Endodermal cell (in vitro differentiated cells): ENCODE results near the gene NUMBL. TPM values are rescaled to one million over a fixed set of nuclear protein-coding genes. Genes with fewer than 3 reads are reported as not detected.
"Not testable (repeated sequence)": the region's sequence is repeated elsewhere in the genome, so short reads cannot be mapped to it uniquely, and the experiment has no call there.

Experiments
- DNase-seq: peaks from one replicate; pipeline ENCODE4 v3.0.0-alpha.2; 2017
- H3K27ac ChIP-seq: 2 replicates; pipeline ENCODE4 v1.5.1; 2013; ENCODE audit warnings: mild to moderate bottlenecking, low read depth, low read length, moderate library complexity
- H3K27me3 ChIP-seq: 2 replicates; pipeline ENCODE4 v1.6.1; 2013; ENCODE audit warnings: mild to moderate bottlenecking, low read length, moderate library complexity; ENCODE audit not compliant: insufficient read depth, control insufficient read depth, poor library complexity, severe bottlenecking
- H3K36me3 ChIP-seq: 2 replicates; pipeline ENCODE4 v1.7.0; 2013; ENCODE audit warnings: mild to moderate bottlenecking, low read length, moderate library complexity; ENCODE audit not compliant: control insufficient read depth, insufficient read depth
- H3K4me1 ChIP-seq: one replicate; pipeline ENCODE4 v1.7.0; 2013; ENCODE audit warnings: low read length; ENCODE audit not compliant: control insufficient read depth, insufficient read depth
- H3K4me3 ChIP-seq: 2 replicates; pipeline ENCODE4 v1.5.1; 2013; ENCODE audit warnings: mild to moderate bottlenecking, low read length, moderate library complexity
- H3K9ac ChIP-seq: 2 replicates; pipeline ENCODE4 v1.6.1; 2013; ENCODE audit warnings: mild to moderate bottlenecking, low read length, moderate library complexity; ENCODE audit not compliant: poor library complexity, severe bottlenecking; ENCODE audit errors: extremely low read depth
- H3K9me3 ChIP-seq: 2 replicates; pipeline ENCODE4 v1.6.1; 2013; ENCODE audit warnings: mild to moderate bottlenecking, low read length, moderate library complexity; ENCODE audit not compliant: control insufficient read depth
- H3K27ac Mint-ChIP-seq: 2 replicates; pipeline ENCODE4 v1.8.0; 2020; ENCODE audit warnings: mixed read lengths
- H3K27me3 Mint-ChIP-seq: 2 replicates; pipeline ENCODE4 v1.8.0; 2021; ENCODE audit warnings: mild to moderate bottlenecking, mixed read lengths; ENCODE audit not compliant: insufficient read depth
- H3K36me3 Mint-ChIP-seq: 2 replicates; pipeline ENCODE4 v1.8.0; 2020; ENCODE audit warnings: low read depth, mixed read lengths
- H3K4me1 Mint-ChIP-seq: 2 replicates; pipeline ENCODE4 v1.8.0; 2020; ENCODE audit warnings: mixed read lengths
- H3K4me3 Mint-ChIP-seq: 2 replicates; pipeline ENCODE4 v1.8.0; 2020; ENCODE audit warnings: mild to moderate bottlenecking, moderate library complexity, mixed read lengths
- H3K9me3 Mint-ChIP-seq: 2 replicates; pipeline ENCODE4 v1.8.0; 2020; ENCODE audit warnings: mild to moderate bottlenecking, mixed read lengths
- WGBS, 2 experiments: methylation state at CpG; one replicate each; pipeline versions ENCODE4 v1.1.5 to v1.1.7; 2013; ENCODE audit warnings: missing lambda C conversion rate in 2 of 2, mixed read lengths in 1 of 2; ENCODE audit not compliant: insufficient coverage in 1 of 2, insufficient read length in 1 of 2; 5-methylcytosine and 5-hydroxymethylcytosine counted together
- total RNA-seq, 2 donors: library from RNA; stranded (reverse); fragmentation: NEBNext Ultra II Directional in 1 of 2; extraction: Animal tissue kit (Norgen Biotek cat#: 25700) in 1 of 2; gene quantifications; 2 replicates in 1 of 2; 3 replicates in 1 of 2; pipeline ENCODE4 v1.2.1, GENCODE V29; 2021
- TF ChIP-seq, protein P1 (sequence below): fragments of 200-600 bp; sonication (generic); conservative IDR thresholded peaks from 2 replicates; pipeline ENCODE4 v1.5.0; 2021; ENCODE audit warnings: antibody characterized with exemption, mild to moderate bottlenecking

Gene NUMBL
- total RNA-seq, 2 donors from 2014 or later: 32.7 to 46.9 TPM

DNA sequence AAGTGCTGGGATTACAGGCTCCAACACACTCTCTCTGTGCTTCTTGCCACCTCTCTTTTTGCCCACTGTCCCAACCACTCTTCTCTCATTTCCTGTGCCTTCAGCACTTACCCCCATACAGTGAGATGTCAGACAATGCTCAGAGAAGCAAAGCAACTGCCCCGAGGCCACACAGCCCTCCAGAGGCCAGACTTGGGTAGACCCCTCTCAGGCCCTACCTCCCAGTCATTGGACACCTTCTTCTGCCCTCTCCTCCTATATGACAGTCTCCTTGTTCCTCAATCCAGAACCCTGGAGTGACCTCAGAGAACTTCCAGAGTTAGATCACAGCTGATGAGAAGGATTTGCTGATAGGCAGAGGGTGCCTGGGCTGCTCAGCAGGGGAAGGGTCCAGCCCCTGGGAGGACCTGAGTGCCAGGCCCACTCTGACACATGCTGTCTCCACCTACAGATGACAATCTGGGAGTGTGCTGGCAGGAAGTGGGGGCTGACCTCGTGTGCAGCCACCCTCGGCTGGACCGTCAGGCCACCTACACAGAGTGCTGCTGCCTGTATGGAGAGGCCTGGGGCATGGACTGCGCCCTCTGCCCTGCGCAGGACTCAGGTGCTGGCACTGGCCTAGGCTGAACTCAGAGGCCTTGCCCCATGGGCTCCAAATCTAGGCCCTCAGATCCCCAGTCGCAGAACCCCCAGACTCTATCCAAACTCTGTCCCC is 64.9 kb downstream of the NUMBL start:
- Mint-ChIP-seq H3K4me1 (peaks cover 15% of the 10 kb centered on the region), H3K27ac (no peak overlapping the region), H3K4me3 (no peak overlapping the region), H3K27me3 (no peaks in the 10 kb centered on the region), H3K36me3 (peaks cover 68% of the 10 kb centered on the region), H3K9me3 (no peaks in the 10 kb centered on the region)
- no peaks in the 10 kb centered on the region for H3K27me3 ChIP-seq
- peaks cover 30% of the 10 kb centered on the region for H3K36me3 ChIP-seq
- TF ChIP-seq, protein P1, sequence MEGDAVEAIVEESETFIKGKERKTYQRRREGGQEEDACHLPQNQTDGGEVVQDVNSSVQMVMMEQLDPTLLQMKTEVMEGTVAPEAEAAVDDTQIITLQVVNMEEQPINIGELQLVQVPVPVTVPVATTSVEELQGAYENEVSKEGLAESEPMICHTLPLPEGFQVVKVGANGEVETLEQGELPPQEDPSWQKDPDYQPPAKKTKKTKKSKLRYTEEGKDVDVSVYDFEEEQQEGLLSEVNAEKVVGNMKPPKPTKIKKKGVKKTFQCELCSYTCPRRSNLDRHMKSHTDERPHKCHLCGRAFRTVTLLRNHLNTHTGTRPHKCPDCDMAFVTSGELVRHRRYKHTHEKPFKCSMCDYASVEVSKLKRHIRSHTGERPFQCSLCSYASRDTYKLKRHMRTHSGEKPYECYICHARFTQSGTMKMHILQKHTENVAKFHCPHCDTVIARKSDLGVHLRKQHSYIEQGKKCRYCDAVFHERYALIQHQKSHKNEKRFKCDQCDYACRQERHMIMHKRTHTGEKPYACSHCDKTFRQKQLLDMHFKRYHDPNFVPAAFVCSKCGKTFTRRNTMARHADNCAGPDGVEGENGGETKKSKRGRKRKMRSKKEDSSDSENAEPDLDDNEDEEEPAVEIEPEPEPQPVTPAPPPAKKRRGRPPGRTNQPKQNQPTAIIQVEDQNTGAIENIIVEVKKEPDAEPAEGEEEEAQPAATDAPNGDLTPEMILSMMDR: no peak
- no peak overlapping the region for H3K9ac ChIP-seq
- DNase-seq: no peak
- H3K9me3 ChIP-seq: no peaks in the 10 kb centered on the region
- WGBS, 2 experiments: 89 to 93% methylated on average over 3 to 7 of the region's 7 CpGs
- no peak overlapping the region for H3K27ac ChIP-seq
- H3K4me1 ChIP-seq: no peaks in the 10 kb centered on the region
- H3K4me3 ChIP-seq: no peak overlapping the region

DNA sequence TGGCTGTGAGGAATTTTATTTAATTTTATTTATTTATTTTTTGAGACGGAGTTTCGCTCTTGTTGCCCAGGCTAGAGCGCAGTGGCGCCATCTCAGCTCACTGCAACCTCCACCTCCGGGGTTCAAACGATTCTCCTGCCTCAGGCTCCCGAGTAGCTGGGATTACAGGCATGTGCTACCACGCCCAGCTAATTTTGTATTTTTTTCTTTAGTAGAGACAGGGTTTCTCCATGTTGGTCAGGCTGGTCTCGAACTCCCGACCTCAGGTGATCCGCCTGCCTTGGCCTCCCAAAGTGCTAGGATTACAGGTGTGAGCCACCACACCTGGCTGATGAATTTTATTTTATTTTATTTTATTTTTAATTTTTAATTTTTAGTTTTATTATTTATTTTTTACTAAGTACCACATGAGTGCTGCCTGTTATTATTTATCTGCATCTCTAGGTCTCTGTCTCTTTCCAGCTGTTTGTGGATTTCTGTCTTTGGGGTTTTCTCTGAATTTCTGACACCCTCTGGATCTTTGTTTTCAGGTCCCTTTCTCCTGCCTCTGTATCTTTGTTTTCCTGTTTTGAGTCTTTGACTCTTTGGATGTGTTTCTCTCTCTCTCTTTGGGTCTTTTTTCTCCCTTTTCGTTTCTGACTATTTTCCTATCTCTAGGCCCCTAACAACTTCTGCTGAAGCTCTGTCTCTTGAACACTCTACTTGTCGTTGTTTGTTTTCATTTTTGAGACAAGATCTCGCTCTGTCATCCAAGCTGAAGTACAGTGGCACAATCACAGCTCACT is 65.9 kb downstream of the NUMBL start:
- H3K27ac ChIP-seq, H3K9me3 ChIP-seq, H3K27ac Mint-ChIP-seq, H3K4me3 Mint-ChIP-seq, DNase-seq, H3K4me3 ChIP-seq, H3K27me3 Mint-ChIP-seq, H3K9me3 Mint-ChIP-seq, H3K9ac ChIP-seq, H3K27me3 ChIP-seq, H3K4me1 ChIP-seq: not testable (repeated sequence)
- 85 to 89% methylated on average over 10 to 14 of the region's 14 CpGs for WGBS, 2 experiments
- Mint-ChIP-seq H3K4me1 (peaks cover 18% of the 10 kb centered on the region), H3K36me3 (peaks cover 64% of the 10 kb centered on the region)
- peaks cover 31% of the 10 kb centered on the region for H3K36me3 ChIP-seq

DNA sequence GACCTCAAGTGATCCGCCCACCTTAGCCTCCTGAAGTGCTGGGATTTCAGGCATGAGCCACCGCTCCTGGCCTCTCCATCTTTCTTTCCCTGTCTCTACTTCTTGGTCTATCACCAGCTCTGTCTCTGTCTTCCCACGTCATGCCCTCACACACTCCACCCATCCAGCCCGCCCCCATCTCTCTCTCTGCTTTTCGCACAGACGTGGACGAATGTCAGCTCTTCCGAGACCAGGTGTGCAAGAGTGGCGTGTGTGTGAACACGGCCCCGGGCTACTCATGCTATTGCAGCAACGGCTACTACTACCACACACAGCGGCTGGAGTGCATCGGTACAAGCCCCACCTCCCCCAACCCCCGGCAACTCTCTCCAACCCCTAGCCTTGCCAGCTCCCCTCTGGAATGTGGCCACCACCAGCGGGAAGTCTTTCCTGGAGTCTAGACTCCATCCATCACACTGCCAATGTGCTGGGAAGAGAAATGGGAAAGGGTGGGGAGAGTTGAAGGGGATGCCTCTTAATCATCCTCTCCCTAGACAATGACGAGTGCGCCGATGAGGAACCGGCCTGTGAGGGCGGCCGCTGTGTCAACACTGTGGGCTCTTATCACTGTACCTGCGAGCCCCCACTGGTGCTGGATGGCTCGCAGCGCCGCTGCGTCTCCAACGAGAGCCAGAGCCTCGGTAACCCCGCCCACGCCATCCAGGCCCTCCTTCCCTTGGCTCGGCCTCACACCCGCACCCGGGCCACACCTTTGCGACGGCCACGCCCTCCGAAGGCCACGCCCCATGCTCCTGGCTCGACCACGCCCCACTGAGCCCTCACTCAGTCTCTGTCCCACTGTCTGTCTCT is 66.8 kb downstream of the NUMBL start:
- peaks cover 18% of the 10 kb centered on the region for H3K4me1 Mint-ChIP-seq
- WGBS, 2 experiments: 18 to 29% methylated on average over 21 to 40 of the region's 41 CpGs
- peaks cover 69% of the 10 kb centered on the region for H3K36me3 Mint-ChIP-seq
- peak overlapping the region; percentile 32 for H3K4me3 Mint-ChIP-seq
- H3K36me3 ChIP-seq: peaks cover 40% of the 10 kb centered on the region
- no peak overlapping the region for H3K4me3 ChIP-seq
- H3K27me3 Mint-ChIP-seq: no peaks in the 10 kb centered on the region
- no peaks in the 10 kb centered on the region for H3K9me3 Mint-ChIP-seq
- H3K4me1 ChIP-seq: no peaks in the 10 kb centered on the region
- H3K9me3 ChIP-seq: no peaks in the 10 kb centered on the region
- H3K27ac ChIP-seq: peak overlapping the region; percentile 50
- DNase-seq: peak; percentile 99
- no peaks in the 10 kb centered on the region for H3K27me3 ChIP-seq
- TF ChIP-seq, protein P1: no peak
- H3K9ac ChIP-seq: peak overlapping the region; percentile 20
- H3K27ac Mint-ChIP-seq: peak overlapping the region; percentile 96
